IMR-90 (cell line): ENCODE results near the gene IL2RG. TPM values are rescaled to one million over a fixed set of nuclear protein-coding genes. Genes with fewer than 3 reads are reported as not detected.

ENCODE experiments used
- ATAC-seq: fragments of 200-7000 bp; cut with Tn5 transposase; 2 replicates; pipeline ENCODE4 v1.9.1; 2020; ENCODE audit warnings: low read depth, mild to moderate bottlenecking, moderate library complexity
- BruUV-seq: library from RNA; stranded (reverse); fragments of 400-500 nt; replicated peaks from 2 replicates; lab custom pipeline; 2021; lab: Mats Ljungman, UMichigan
- CTCF ChIA-PET: fragments of 300-600 bp; formaldehyde crosslinking; extraction: SDS; loops from one replicate; lab custom pipeline; 2021; ENCODE audit warnings: antibody characterized with exemption; lab: Yijun Ruan, JAX
- POLR2A ChIA-PET: fragments of 300-600 bp; sonication (Branson Sonifier 250); formaldehyde crosslinking; loops from one replicate; lab custom pipeline; 2022; ENCODE audit warnings: antibody characterized with exemption; ENCODE audit not compliant: unreplicated experiment; lab: Charles Lee
- DNase-seq: peaks from one replicate; pipeline ENCODE4 v3.0.0; 2013
- H2AFZ ChIP-seq: replicated peaks from 2 replicates; pipeline ENCODE3; 2013; ENCODE audit warnings: low read length, mild to moderate bottlenecking; ENCODE audit not compliant: poor library complexity
- H2AK5ac ChIP-seq: 2 replicates; pipeline ENCODE4 v1.6.1; 2013; ENCODE audit warnings: low read depth, low read length, inconsistent platforms
- H2AK9ac ChIP-seq: replicated peaks from 2 replicates; pipeline ENCODE3; 2013; ENCODE audit warnings: mild to moderate bottlenecking, low read depth, low read length, moderate library complexity; ENCODE audit not compliant: poor library complexity
- H2BK120ac ChIP-seq: 2 replicates; pipeline ENCODE4 v1.6.1; 2013; ENCODE audit warnings: low read depth, low read length, inconsistent platforms
- H2BK15ac ChIP-seq: 3 replicates; pipeline ENCODE4 v1.6.1; 2013; ENCODE audit warnings: low read depth, low read length, inconsistent platforms
- H2BK20ac ChIP-seq: 2 replicates; pipeline ENCODE4 v1.6.1; 2013; ENCODE audit warnings: low read depth, mild to moderate bottlenecking, inconsistent platforms, low read length, moderate library complexity
- H2BK5ac ChIP-seq: 2 replicates; pipeline ENCODE4 v1.6.1; 2013; ENCODE audit warnings: mild to moderate bottlenecking, low read depth, low read length, inconsistent platforms; ENCODE audit not compliant: poor library complexity, severe bottlenecking
- H3K14ac ChIP-seq: replicated peaks from 2 replicates; pipeline ENCODE4 v1.6.1; 2013; ENCODE audit warnings: low read depth, low read length, inconsistent platforms
- H3K18ac ChIP-seq: 2 replicates; pipeline ENCODE4 v1.6.1; 2013; ENCODE audit warnings: low read depth, low read length, control low read depth
- H3K23ac ChIP-seq: 2 replicates; pipeline ENCODE4 v1.6.1; 2013; ENCODE audit warnings: low read depth, low read length, inconsistent platforms
- H3K27ac ChIP-seq: 2 replicates; pipeline ENCODE4 v1.5.1; 2013; ENCODE audit warnings: mild to moderate bottlenecking, control low read depth, low read length; ENCODE audit not compliant: insufficient read depth
- H3K27me3 ChIP-seq: 2 replicates; pipeline ENCODE4 v1.6.1; 2013; ENCODE audit warnings: low read length; ENCODE audit not compliant: control insufficient read depth, insufficient read depth
- H3K36me3 ChIP-seq: 2 replicates; pipeline ENCODE4 v1.6.1; 2013; ENCODE audit warnings: low read length, mixed read lengths; ENCODE audit not compliant: control insufficient read depth, insufficient read depth
- H3K4ac ChIP-seq: 2 replicates; pipeline ENCODE4 v1.6.1; 2013; ENCODE audit warnings: low read depth, low read length, inconsistent platforms
- H3K4me1 ChIP-seq: 2 replicates; pipeline ENCODE4 v1.6.1; 2013; ENCODE audit warnings: low read length, mixed read lengths; ENCODE audit not compliant: control insufficient read depth, insufficient read depth
- H3K4me2 ChIP-seq: 2 replicates; pipeline ENCODE4 v1.6.1; 2013; ENCODE audit warnings: low read depth, mild to moderate bottlenecking, control low read depth, low read length, moderate library complexity
- H3K4me3 ChIP-seq: 2 replicates; pipeline ENCODE4 v1.5.1; 2013; ENCODE audit warnings: low read depth, mild to moderate bottlenecking, control low read depth, low read length, moderate library complexity; ENCODE audit not compliant: insufficient read depth
- H3K56ac ChIP-seq: 2 replicates; pipeline ENCODE4 v1.6.1; 2013; ENCODE audit warnings: low read length, inconsistent platforms; ENCODE audit not compliant: insufficient read depth; ENCODE audit errors: extremely low read depth
- H3K79me1 ChIP-seq, 2 experiments: 2 replicates each; pipeline ENCODE4 v1.6.1; 2013; ENCODE audit warnings: low read length in 2 of 2, inconsistent platforms in 1 of 2, low read depth in 1 of 2
- H3K9ac ChIP-seq: 2 replicates; pipeline ENCODE4 v1.6.1; 2013; ENCODE audit warnings: low read depth, low read length, control low read depth
- H3K9me1 ChIP-seq: 2 replicates; pipeline ENCODE4 v1.6.1; 2013; ENCODE audit warnings: low read length, inconsistent platforms; ENCODE audit not compliant: insufficient read depth
- H3K9me3 ChIP-seq: 2 replicates; pipeline ENCODE4 v1.6.1; 2013; ENCODE audit warnings: low read length; ENCODE audit not compliant: control insufficient read depth, insufficient read depth
- H4K20me1 ChIP-seq: 2 replicates; pipeline ENCODE4 v1.6.1; 2013; ENCODE audit warnings: low read length, inconsistent platforms; ENCODE audit not compliant: insufficient read depth
- H4K5ac ChIP-seq: 2 replicates; pipeline ENCODE4 v1.6.1; 2013; ENCODE audit warnings: mild to moderate bottlenecking, low read depth, low read length, control low read depth
- H4K8ac ChIP-seq, 2 experiments: 2 replicates each; pipeline ENCODE4 v1.6.1; 2013; ENCODE audit warnings: low read depth in 2 of 2, low read length in 2 of 2, control low read depth in 1 of 2, inconsistent platforms in 1 of 2
- H4K91ac ChIP-seq: 2 replicates; pipeline ENCODE4 v1.6.1; 2013; ENCODE audit warnings: low read depth, low read length, inconsistent platforms; ENCODE audit not compliant: insufficient read depth
- BHLHE40 ChIP-seq: fragments of 150-350 bp; IDR thresholded peaks from 2 replicates; pipeline ENCODE4 v1.6.1; 2016; ENCODE audit warnings: mild to moderate bottlenecking, low read depth, low read length
- CHD1 ChIP-seq: IDR thresholded peaks from 2 replicates; pipeline ENCODE4 v1.6.1; 2012; ENCODE audit warnings: low read depth, low read length, improper control_type of control experiment
- FOS ChIP-seq: fragments of 150-350 bp; IDR thresholded peaks from 2 replicates; pipeline ENCODE4 v1.6.1; 2016; ENCODE audit warnings: low read depth, low read length
- MAFK ChIP-seq: IDR thresholded peaks from 2 replicates; pipeline ENCODE4 v1.6.1; 2012; ENCODE audit warnings: low read depth, low read length, improper control_type of control experiment
- MXI1 ChIP-seq: IDR thresholded peaks from 2 replicates; pipeline ENCODE4 v1.6.1; 2012; ENCODE audit warnings: low read depth, mild to moderate bottlenecking, low read length, moderate library complexity, borderline replicate concordance
- POLR2A ChIP-seq: IDR thresholded peaks from 2 replicates; pipeline ENCODE4 v1.6.1; 2012; ENCODE audit warnings: mild to moderate bottlenecking, low read depth, low read length
- RFX5 ChIP-seq: IDR thresholded peaks from 2 replicates; pipeline ENCODE4 v1.8.0; 2012; ENCODE audit warnings: low read depth, mild to moderate bottlenecking, low read length, moderate library complexity
- WGBS, 2 experiments: methylation state at CpG; one replicate each; pipeline versions ENCODE4 v1.1.5 to v1.1.7; 2013; ENCODE audit warnings: missing lambda C conversion rate in 2 of 2; ENCODE audit not compliant: insufficient read length in 1 of 2; ENCODE audit errors: extremely low coverage in 2 of 2; 5-methylcytosine and 5-hydroxymethylcytosine counted together
- dilution Hi-C: fragments of 300-500 bp; cut with HindIII; formaldehyde crosslinking; loops from one replicate; pipeline ENCODE4 v1.14.3; 2018; ENCODE audit warnings: low sequenced_read_pairs; ENCODE audit not compliant: unreplicated experiment
- in situ Hi-C: fragments of 300-500 bp; cut with MboI; formaldehyde crosslinking; loops from 3 replicates; pipeline ENCODE4 v1.14.3; 2019; ENCODE audit warnings: low sequenced_read_pairs, inconsistent platforms, mixed read lengths
- intact Hi-C: fragments of 100-400 bp; cut with micrococcal nuclease; formaldehyde crosslinking; loops from 2 replicates; pipeline ENCODE4 v1.10.0; 2022
- polyA plus RNA-seq, 3 experiments: library from polyadenylated mRNA; depleted of rRNA; stranded (reverse); fragments of >200 nt; gene quantifications; 2 replicates each; pipeline ENCODE4 v1.2.3, GENCODE V29; 2012; ENCODE audit warnings: low replicate concordance in 1 of 3
- total RNA-seq: library from RNA; depleted of rRNA; stranded (reverse); fragments of >200 nt; gene quantifications from 2 replicates; pipeline ENCODE4 v1.2.3, GENCODE V29; 2012

IL2RG gene
- total and polyA plus RNA-seq, 2 of the 4 experiments (the other 2 are of a cell fraction) = not detected

DNA sequence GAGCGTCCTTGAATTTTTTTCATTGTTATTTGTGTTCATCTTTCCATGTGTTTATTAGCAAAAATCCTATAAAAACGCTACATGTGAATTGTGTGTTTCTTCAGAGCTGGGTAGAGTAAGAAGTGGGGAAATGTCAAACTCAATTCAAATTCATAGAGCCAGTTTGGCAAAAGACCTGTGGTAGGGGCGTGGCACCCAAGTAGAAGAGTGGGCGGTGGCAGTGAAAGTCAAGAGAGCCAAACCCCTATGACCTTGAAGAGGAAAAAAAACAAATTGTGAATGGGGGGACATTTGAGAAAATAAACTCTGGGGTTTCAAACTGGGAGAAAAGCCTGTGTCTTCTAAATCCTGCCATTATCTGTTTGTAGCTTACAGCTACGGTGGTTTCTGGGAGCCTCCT, 20.1 kb downstream of the IL2RG start:
- Histone ChIP-seq H3K4me3 (no peak overlapping the region), H3K27me3 (peaks cover 3% of the 10 kb centered on the region; the same call in 1 of the 2 replicates), H3K9ac (no peak overlapping the region), H3K9me3 (no peaks in the 10 kb centered on the region), H3K18ac (no peak overlapping the region), H2AK9ac (no peak overlapping the region), H3K27ac (no peak overlapping the region), H3K9me1 (no peaks in the 10 kb centered on the region), H2BK120ac (no peak overlapping the region), H4K20me1 (no peaks in the 10 kb centered on the region), H3K79me1 (no peaks in the 10 kb centered on the region), H3K4ac (no peak overlapping the region), H4K91ac (no peak overlapping the region), H3K14ac (no peak overlapping the region), H4K8ac (no peak overlapping the region), H2BK20ac (no peak overlapping the region), H2AFZ (no peak overlapping the region), H2AK5ac (no peak overlapping the region), H2BK15ac (no peak overlapping the region), H3K23ac (no peak overlapping the region), H3K56ac (no peak overlapping the region), H3K36me3 (no peaks in the 10 kb centered on the region), H3K4me2 (no peak overlapping the region), H3K4me1 (no peaks in the 10 kb centered on the region), H2BK5ac (no peak overlapping the region), H4K5ac (no peak overlapping the region)
- TF ChIP-seq BHLHE40 (no peak), FOS (no peak), MXI1 (no peak), MAFK (no peak), RFX5 (no peak), CHD1 (no peak), POLR2A (no peak)
- POLR2A ChIA-PET = no interaction called here
- ATAC-seq = no peak
- dilution Hi-C loops (no loop called here), in situ Hi-C loops (no loop called here), intact Hi-C loops (no loop called here)
- no TSS peak for BruUV-seq
- CTCF ChIA-PET = no interaction called here
- DNase-seq = no peak
- WGBS, 2 experiments = no CpG with 5 or more reads among the region's 5 CpGs
